Measurements from ENCODE around the gene ZFYVE26.
"Not testable (repeated sequence)": the region's sequence is repeated elsewhere in the genome, so short reads cannot be mapped to it uniquely, and the experiment has no call there.

ZFYVE26 gene

GRCh38 chr14:67816326-67817002 lies at the start of gene ZFYVE26:
ZFYVE26 (minus strand) TSS chr14:67816590; CDS start chr14:67815963, 627 bp downstream.
- peak; percentile 90 for DNase-seq

DNA sequence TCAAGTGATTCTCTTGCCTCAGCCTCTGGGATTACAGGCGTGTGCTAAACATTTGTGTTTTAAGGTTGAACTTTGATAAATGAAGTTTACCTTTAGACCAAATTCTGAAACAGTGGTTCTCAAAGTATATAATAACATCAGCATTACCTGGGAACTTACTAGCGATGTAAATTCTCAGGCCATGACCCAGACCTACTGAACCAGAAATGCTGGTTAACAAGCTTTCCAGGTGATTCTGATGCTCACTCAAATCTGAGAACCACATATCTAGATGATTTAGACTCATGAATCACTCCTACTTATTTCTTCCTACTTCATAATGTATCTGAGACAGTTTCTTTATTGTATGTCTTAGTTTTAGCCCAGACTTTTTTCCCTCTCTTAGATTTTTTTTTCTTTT lies 46.8 kb upstream of the ZFYVE26 start:
- DNase-seq, result no peak

DNA sequence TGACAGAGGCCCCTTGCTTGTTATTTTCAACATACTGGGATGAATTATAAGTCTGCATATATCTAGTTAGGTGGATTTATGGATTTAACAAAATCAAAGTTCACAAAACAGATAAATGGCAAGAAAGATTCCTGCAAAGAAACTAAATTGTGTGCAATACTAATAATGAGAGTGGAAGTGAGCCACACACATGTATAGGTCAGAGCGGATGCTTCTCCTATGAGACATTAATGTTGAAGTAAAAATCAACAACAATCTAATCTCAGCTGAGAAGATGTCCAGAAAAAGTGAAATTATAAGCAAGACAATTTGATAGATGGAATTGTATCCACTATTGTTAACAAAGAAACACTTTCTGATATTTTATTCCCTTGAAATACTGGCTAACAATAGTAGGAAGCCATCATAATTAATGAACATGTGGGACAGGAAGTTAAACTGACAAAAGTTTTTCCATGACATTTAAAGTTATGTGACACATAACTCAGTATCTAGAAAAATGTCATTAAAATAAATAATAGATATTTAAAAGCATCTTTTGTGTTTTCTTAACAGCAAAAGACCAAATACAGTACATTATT lies 42.9 kb upstream of the ZFYVE26 start:
- DNase-seq, result no peak

DNA sequence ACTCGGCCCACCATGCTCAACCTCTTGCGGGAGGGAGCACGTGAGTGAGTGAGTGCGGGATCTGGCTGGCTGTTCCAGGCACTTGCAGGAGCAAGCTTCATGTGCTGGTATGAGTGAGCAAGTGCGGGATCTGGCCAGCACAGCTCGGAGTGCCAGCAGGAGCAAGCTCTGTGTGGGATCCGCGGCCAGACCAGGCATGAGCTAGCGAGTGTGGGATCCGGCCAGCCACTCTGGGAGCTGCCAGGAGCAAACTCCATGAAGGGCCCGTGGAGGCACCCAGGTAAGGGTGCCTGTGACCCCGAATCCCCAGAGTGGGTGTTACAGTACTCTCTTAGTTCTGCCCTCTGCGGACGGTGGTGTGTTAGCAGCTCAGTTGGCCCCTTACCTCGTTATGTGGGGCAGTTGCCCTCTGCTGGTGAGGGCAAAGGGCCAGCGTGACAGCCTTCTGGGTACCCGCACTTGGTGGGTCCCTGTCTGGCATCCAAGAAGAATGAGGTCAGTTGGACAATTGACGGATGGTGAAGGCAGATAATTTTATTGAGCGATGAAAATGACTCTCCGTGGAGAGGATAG lies 41.5 kb upstream of the ZFYVE26 start:
- no peak for DNase-seq

GRCh38 chr14:67856827-67857226 lies 40.4 kb upstream of the ZFYVE26 start:
- peak; percentile 14 for DNase-seq

DNA sequence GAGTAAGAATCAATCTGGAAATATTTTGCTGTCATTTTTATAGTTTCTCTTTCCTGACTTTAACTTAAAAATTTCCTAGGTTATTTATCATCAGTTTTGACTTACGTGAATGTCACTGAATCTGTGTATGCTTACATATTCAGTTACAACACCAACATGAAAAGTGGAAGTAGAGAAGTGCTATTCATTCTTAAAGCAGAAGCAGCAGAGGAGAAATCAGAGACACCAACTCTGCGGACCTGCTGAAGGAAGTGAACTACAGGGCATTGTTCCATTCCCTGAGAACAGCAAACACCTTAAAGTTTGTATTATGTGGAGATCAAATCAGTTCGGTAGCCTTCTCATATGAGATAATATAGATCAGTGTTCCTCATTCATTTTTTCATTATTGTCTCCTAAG lies 37.3 kb upstream of the ZFYVE26 start:
- DNase-seq, result no peak

- DNase-seq, result no peak
Observed at GRCh38 chr14:67852926-67853604, 36.7 kb upstream of the ZFYVE26 start.

GRCh38 chr14:67851785-67852410 lies 35.5 kb upstream of the ZFYVE26 start:
- no peak for DNase-seq

- no peak for DNase-seq
Observed at GRCh38 chr14:67850066-67850830, 33.9 kb upstream of the ZFYVE26 start.

DNA sequence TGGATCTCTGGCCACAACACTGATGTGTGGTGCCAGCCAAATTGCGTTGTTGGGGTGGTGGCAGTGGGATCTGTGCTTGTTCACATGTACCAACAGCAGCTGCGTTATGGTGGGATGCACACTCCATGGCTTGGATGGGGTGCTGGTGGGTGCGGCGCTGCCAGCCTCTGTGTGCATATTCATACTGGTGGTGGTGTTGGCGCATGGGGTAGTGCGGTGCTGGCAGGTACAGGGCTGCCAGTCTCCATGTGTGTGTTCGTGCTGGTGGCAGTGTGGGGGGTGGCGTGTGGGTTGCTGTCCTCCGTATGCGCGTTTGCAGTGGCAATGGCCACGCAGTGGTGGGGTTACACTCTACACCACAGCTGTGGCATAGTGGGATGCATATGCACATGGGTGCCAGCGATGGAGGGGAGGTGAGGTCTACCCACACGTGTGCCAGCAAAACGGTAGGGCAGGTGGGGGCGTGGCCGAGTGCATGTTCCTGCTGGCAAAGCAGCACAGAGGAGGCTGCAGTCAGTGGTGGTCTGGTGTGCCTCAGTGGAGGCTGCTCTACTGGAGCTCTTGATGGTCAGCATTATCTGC lies 29.7 kb upstream of the ZFYVE26 start:
- no peak for DNase-seq

DNA sequence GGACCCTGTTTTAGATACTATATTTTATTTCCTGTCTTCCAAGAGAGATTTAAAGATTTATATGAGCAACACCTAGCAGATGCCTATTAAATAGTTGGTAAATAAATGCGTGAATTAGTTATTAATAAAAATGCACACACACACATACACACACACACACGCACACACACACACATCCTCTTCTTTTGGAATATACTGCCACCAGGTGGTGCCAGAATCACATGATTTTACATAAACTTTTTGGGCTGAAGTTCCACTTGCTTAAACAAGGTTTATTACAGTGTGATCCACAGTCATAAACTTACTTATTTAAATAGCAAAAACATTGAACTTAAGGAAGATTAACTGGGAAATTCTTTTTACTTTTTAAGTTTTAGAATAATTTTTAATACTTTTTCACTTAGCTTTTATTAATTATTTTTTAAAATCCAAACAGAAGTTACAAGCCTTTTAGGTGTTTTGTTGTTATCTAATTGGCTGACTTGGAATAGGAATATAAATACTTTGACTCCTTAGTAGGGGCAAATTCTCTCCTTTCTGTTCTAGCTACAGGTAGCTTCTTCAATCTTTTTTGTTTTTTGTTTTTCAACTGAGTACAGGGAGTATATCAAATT lies 20.7 kb upstream of the ZFYVE26 start:
- DNase-seq, result peak; percentile 81

GRCh38 chr14:67835596-67835995 lies 19.2 kb upstream of the ZFYVE26 start:
- no peak for DNase-seq

DNA sequence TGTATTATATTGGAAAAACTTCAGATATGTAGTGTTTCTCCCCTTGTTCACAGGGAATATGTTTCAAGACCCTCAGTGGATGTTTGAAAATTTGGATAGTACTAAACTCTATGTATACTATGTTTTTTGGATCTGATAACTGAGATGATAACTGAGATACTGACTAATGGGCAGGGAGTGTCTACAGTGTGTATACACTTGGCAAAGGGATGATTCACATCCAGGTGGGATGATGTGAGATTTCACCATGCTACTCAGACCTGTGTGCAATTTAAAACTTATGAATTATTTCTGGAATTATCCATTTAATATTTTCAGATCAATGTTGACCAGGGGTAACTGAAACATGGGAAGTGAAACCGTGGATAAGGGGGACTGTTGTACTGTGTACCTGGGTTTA lies 17.0 kb upstream of the ZFYVE26 start:
- no peak for DNase-seq

DNA sequence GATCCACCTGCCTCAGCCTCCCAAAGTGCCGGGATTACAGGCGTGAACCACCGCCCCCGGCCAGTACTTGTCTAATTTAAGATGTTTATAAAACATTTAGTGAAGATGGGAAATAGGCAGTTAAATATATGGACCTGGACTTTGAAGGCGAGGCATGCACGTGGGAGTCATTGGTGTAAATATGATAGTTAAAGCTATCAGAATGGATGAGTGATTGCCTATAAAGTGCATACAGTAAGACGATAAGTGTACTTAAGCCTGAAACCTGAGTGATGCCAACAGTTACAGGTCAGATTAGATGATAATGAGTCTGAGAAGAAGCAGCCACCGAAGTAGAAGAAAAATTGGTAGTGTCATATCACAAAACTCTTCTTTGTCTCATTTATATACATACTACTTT lies 14.7 kb upstream of the ZFYVE26 start:
- DNase-seq, result no peak

GRCh38 chr14:67821121-67821520 lies 4.7 kb upstream of the ZFYVE26 start:
- no peak for DNase-seq

DNA sequence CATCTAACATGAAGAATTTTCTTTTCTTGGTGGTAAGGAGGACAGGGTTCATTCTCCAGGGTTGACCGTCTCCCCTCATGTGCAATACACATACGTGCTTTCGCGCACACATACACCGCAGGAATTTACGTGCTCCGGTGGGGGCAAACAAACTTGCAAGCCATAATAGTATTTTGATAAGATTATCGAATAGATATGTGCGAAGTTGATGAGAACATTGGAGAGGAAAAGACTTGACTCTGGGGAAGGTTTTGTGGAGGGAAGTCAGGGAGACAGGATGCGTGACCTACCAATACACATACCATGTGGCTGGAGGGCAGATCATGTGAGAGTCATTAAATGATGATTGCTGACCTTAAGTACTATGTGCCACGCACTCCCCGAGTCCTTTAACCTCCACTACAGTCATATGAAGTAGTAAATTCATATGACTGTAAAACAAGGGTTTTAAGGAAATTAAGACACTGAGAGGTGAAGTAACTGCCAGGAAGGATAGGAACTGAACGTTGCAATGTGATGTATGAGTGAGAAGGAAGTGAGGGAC lies 4.1 kb upstream of the ZFYVE26 start:
- DNase-seq, result no peak

- DNase-seq, result peak; percentile 91
Observed at GRCh38 chr14:67819563-67820421, 3.4 kb upstream of the ZFYVE26 start, which contains the start of gene RAD51B. RAD51B (plus strand) TSS chr14:67819779.

DNA sequence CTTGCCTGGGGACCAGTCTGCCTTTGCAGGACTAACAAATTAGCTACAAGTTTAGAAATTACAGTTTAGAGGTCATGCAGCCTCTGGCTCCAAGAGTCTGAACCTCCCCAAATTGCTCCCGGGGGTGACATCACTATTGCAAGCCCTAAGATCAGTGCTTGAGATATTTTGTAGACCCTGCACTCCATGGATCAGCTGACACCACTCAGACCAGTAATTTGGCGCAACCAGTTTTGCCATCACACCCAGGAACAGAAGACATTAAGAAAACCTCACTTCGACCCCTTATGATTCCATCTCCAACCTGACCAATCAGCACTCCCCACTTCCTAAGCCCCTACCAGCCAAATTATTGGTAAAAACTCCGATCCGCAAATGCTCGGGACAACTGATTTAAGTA lies 2.1 kb upstream of the ZFYVE26 start:
- DNase-seq, result not testable (repeated sequence)

- no peak for DNase-seq
Observed at GRCh38 chr14:67817750-67818438, 1.5 kb upstream of the ZFYVE26 start.

Measured in CD4-positive, alpha-beta T cell treated with Interleukin-12 subunit alpha and Interleukin-12 subunit beta, for 1 hour (primary cell).